Vagina (tissue), 2 donors: Measurements from ENCODE around the gene MYH9. TPM values are rescaled to one million over a fixed set of nuclear protein-coding genes. Genes with fewer than 3 reads are reported as not detected.
A peak's percentile ranks its signal among the peaks of the same experiment; 100 is the strongest.

Experiments used
- DNase-seq, 2 donors: peaks; one replicate each; pipeline ENCODE4 v3.0.0-alpha.2; 2017; ENCODE audit errors: extremely low spot score in 2 of 2
- H3K27ac ChIP-seq: fragments of 200-600 bp; sonication (generic); one replicate; pipeline ENCODE4 v1.5.1; 2019
- H3K27me3 ChIP-seq: fragments of 200-600 bp; sonication (generic); one replicate; pipeline ENCODE4 v1.5.1; 2019
- H3K36me3 ChIP-seq, 2 donors: fragments of 200-600 bp; sonication (generic); one replicate each; pipeline ENCODE4 v1.5.1; 2017 to 2019
- H3K4me1 ChIP-seq: fragments of 200-600 bp; sonication (generic); one replicate; pipeline ENCODE4 v1.5.1; 2019
- H3K4me3 ChIP-seq, 2 donors: fragments of 200-600 bp; sonication (generic); 1 replicate in 1 of 2; 2 replicates in 1 of 2; pipeline ENCODE4 v1.5.1; 2016 to 2019
- H3K9me3 ChIP-seq: fragments of 200-600 bp; sonication (generic); one replicate; pipeline ENCODE4 v1.5.1; 2019
- CTCF ChIP-seq, 3 experiments: fragments of 450-650 bp in 2 of 3; fragments of 200-600 bp in 1 of 3; sonication (generic) in 1 of 3; IDR thresholded peaks; one replicate each; pipeline ENCODE4 v1.5.1; 2017 to 2019; ENCODE audit warnings: antibody characterized with exemption in 3 of 3, mild to moderate bottlenecking in 2 of 3, moderate library complexity in 2 of 3
- POLR2A ChIP-seq, 2 donors: fragments of 450-650 bp; IDR thresholded peaks; one replicate each; pipeline ENCODE4 v1.6.1; 2017; ENCODE audit warnings: antibody characterized with exemption in 2 of 2, mild to moderate bottlenecking in 2 of 2, moderate library complexity in 2 of 2
- POLR2AphosphoS5 ChIP-seq, 2 donors: sonication (generic); formaldehyde crosslinking; IDR thresholded peaks; one replicate each; pipeline ENCODE4 v1.9.0; 2017; ENCODE audit warnings: antibody characterized with exemption in 2 of 2, mild to moderate bottlenecking in 2 of 2, low read depth in 1 of 2; ENCODE audit not compliant: insufficient read depth in 1 of 2
- intact Hi-C: fragments of 100-400 bp; cut with DNase I; formaldehyde crosslinking; loops from one replicate; pipeline ENCODE4 v1.15.1; 2023
- total RNA-seq: library from RNA; depleted of rRNA; stranded (reverse); fragments of >200 nt; gene quantifications from one replicate; pipeline ENCODE4 v1.2.3, GENCODE V29; 2016

The MYH9 gene
- total RNA-seq, 1 donor from 2014 or later = 333 TPM

- H3K4me1 ChIP-seq = peaks cover 77% of the 10 kb centered on the region
- DNase-seq = no peak
- peak; percentile 83 to 84 for TF ChIP-seq POLR2AphosphoS5 (IDR thresholded peaks at IDR 0.05; ENCODE audit: insufficient read depth in 1 of 2, low read depth in 1 of 2)
- no peak for TF ChIP-seq POLR2A (IDR thresholded peaks at IDR 0.05)
- TF ChIP-seq CTCF (IDR thresholded peaks at IDR 0.05) = no peak
- H3K36me3 ChIP-seq = peaks cover 0 to 53% of the 10 kb centered on the region in 2 donors
- no peaks in the 10 kb centered on the region for H3K27me3 ChIP-seq
- H3K4me3 ChIP-seq = peak overlapping the region in 1 of 2 donors; percentile 19
- intact Hi-C loops = no loop called here
- H3K9me3 ChIP-seq = no peaks in the 10 kb centered on the region
- H3K27ac ChIP-seq = peak overlapping the region; percentile 97
These were observed 62.4 kb downstream of the MYH9 start for GRCh38 chr22:36325154-36326031.

GRCh38 chr22:36324414-36324813 is 63.4 kb downstream of the MYH9 start:
- Histone ChIP-seq H3K4me1 (peaks cover 67% of the 10 kb centered on the region), H3K4me3 (peak overlapping the region in 1 of 2 donors; percentile 2), H3K27me3 (no peaks in the 10 kb centered on the region), H3K9me3 (no peaks in the 10 kb centered on the region), H3K36me3 (peaks cover 0 to 63% of the 10 kb centered on the region in 2 donors), H3K27ac (peak overlapping the region; percentile 97)
- intact Hi-C loops = loop anchor here (5.0 kb wide), 1 partner anchor 53 kb away; no protein-coding TSS in a partner anchor
- DNase-seq = no peak
- TF ChIP-seq POLR2A (IDR thresholded peaks at IDR 0.05) (no peak), POLR2AphosphoS5 (IDR thresholded peaks at IDR 0.05; ENCODE audit: insufficient read depth in 1 of 2, low read depth in 1 of 2) (no peak), CTCF (IDR thresholded peaks at IDR 0.05) (no peak)

GRCh38 chr22:36323855-36324331 is 63.9 kb downstream of the MYH9 start:
- H3K27me3 ChIP-seq = no peaks in the 10 kb centered on the region
- peak overlapping the region in 1 of 2 donors; percentile 11 for H3K4me3 ChIP-seq
- H3K4me1 ChIP-seq = peaks cover 62% of the 10 kb centered on the region
- peak overlapping the region; percentile 97 for H3K27ac ChIP-seq
- peaks cover 0 to 68% of the 10 kb centered on the region in 2 donors for H3K36me3 ChIP-seq
- intact Hi-C loops = loop anchor here (5.0 kb wide), 1 partner anchor 53 kb away; no protein-coding TSS in a partner anchor
- TF ChIP-seq POLR2A (IDR thresholded peaks at IDR 0.05) (no peak), POLR2AphosphoS5 (IDR thresholded peaks at IDR 0.05; ENCODE audit: insufficient read depth in 1 of 2, low read depth in 1 of 2) (peak in 1 of 2 donors; percentile 63), CTCF (IDR thresholded peaks at IDR 0.05) (no peak)
- DNase-seq = no peak
- no peaks in the 10 kb centered on the region for H3K9me3 ChIP-seq

GRCh38 chr22:36323182-36323854 is 64.4 kb downstream of the MYH9 start:
- peaks cover 0 to 74% of the 10 kb centered on the region in 2 donors for H3K36me3 ChIP-seq
- H3K4me3 ChIP-seq = peak overlapping the region in 1 of 2 donors; percentile 11
- H3K27ac ChIP-seq = peak overlapping the region; percentile 97
- no peaks in the 10 kb centered on the region for H3K27me3 ChIP-seq
- intact Hi-C loops = loop anchor here (5.0 kb wide), 1 partner anchor 54 kb away; no protein-coding TSS in a partner anchor
- H3K4me1 ChIP-seq = peaks cover 56% of the 10 kb centered on the region
- peak in 1 of 3 experiments; percentile 15 for TF ChIP-seq CTCF (IDR thresholded peaks at IDR 0.05)
- no peak for TF ChIP-seq POLR2A (IDR thresholded peaks at IDR 0.05)
- TF ChIP-seq POLR2AphosphoS5 (IDR thresholded peaks at IDR 0.05; ENCODE audit: insufficient read depth in 1 of 2, low read depth in 1 of 2) = peak in 1 of 2 donors; percentile 51
- no peaks in the 10 kb centered on the region for H3K9me3 ChIP-seq
- no peak for DNase-seq
